SJCRH30 (cell line): ENCODE data around the gene JPT2. TPM values are rescaled to one million over a fixed set of nuclear protein-coding genes. Genes with fewer than 3 reads are reported as not detected.

Source experiments
- total RNA-seq: library from RNA; depleted of rRNA; stranded (reverse); fragments of >200 nt; shearing (Covaris generic); gene quantifications from 2 replicates; pipeline ENCODE4 v1.2.3, GENCODE V29; 2014; rRNA removed

Gene JPT2
- total RNA-seq, 1 experiment from 2014 or later = 87.4 TPM

Other genes with a start within 250 kb of the JPT2 start
- 111 and 114 TPM in 2 replicates for gene PERCC1, start 247.2 kb upstream of the JPT2 start, total RNA-seq
- gene CCDC154, start 233.7 kb upstream of the JPT2 start, total RNA-seq = 0.33 and 0.71 TPM in 2 replicates
- 32.2 and 33.8 TPM in 2 replicates for gene CLCN7, start 203.3 kb upstream of the JPT2 start, total RNA-seq
- not detected in 2 replicates for gene PTX4, start 189.3 kb upstream of the JPT2 start, total RNA-seq
- 21.9 and 27.9 TPM in 2 replicates for gene TELO2, start 184.9 kb upstream of the JPT2 start, total RNA-seq
- 1.1 and 1.2 TPM in 2 replicates for gene TMEM204, start 144.6 kb upstream of the JPT2 start, total RNA-seq
- gene IFT140, start 66.2 kb upstream of the JPT2 start, total RNA-seq = 4.4 and 6.5 TPM in 2 replicates
- 9.5 and 12.6 TPM in 2 replicates for gene CRAMP1, start 65.9 kb upstream of the JPT2 start, total RNA-seq
- 24.7 and 34.7 TPM in 2 replicates for gene MAPK8IP3, start 27.9 kb downstream of the JPT2 start, total RNA-seq
- 1.2 and 1.6 TPM in 2 replicates for gene NME3, start 93.3 kb downstream of the JPT2 start, total RNA-seq
- 3.6 and 5.2 TPM in 2 replicates for gene EME2, start 94.5 kb downstream of the JPT2 start, total RNA-seq
- 55.3 and 60.7 TPM in 2 replicates for gene MRPS34, start 94.9 kb downstream of the JPT2 start, total RNA-seq
- 9.6 and 12.4 TPM in 2 replicates for gene SPSB3, start 104.3 kb downstream of the JPT2 start, total RNA-seq
- gene NUBP2, start 104.7 kb downstream of the JPT2 start, total RNA-seq = 45.0 and 55.3 TPM in 2 replicates
- gene IGFALS, start 115.4 kb downstream of the JPT2 start, total RNA-seq = not detected in 2 replicates
- gene HAGH, start 148.5 kb downstream of the JPT2 start, total RNA-seq = 14.6 and 15.0 TPM in 2 replicates
- gene FAHD1, start 148.9 kb downstream of the JPT2 start, total RNA-seq = 16.2 and 19.5 TPM in 2 replicates
- gene MEIOB, start 193.9 kb downstream of the JPT2 start, total RNA-seq = not detected in 2 replicates
- gene HS3ST6, start 240.1 kb downstream of the JPT2 start, total RNA-seq = not detected in 2 replicates